ENCODE measurements around the gene ZC4H2. TPM values are rescaled to one million over a fixed set of nuclear protein-coding genes. Genes with fewer than 3 reads are reported as not detected.
"Not testable (repeated sequence)": the region's sequence is repeated elsewhere in the genome, so short reads cannot be mapped to it uniquely, and the experiment has no call there.

The ZC4H2 gene
- total RNA-seq, 2 donors from 2014 or later: 8.2 to 16.7 TPM

GRCh38 chrX:64975491-64975890 lies 759 bp downstream of the ZC4H2 start:
- WGBS: 2% methylated on average over 13 of the region's 24 CpGs
- DNase-seq (ENCODE audit: low spot score): peak; percentile 5
- TF ChIP-seq CTCF (IDR thresholded peaks at IDR 0.05) (no peak), POLR2A (IDR thresholded peaks at IDR 0.05) (no peak), POLR2AphosphoS5 (IDR thresholded peaks at IDR 0.05) (no peak)
- intact Hi-C loops (cut with DNase I): no loop called here
- H3K27ac ChIP-seq: peak overlapping the region; percentile 42 to 43
- H3K4me3 ChIP-seq: peak overlapping the region; percentile 38 to 43
- H3K27me3 ChIP-seq (replicated peaks; ENCODE audit: insufficient read depth): no peaks in the 10 kb centered on the region
- no peaks in the 10 kb centered on the region for H3K9me3 ChIP-seq
- H3K4me1 ChIP-seq (replicated peaks): no peaks in the 10 kb centered on the region
- no peaks in the 10 kb centered on the region for H3K36me3 ChIP-seq

- Histone ChIP-seq H3K4me3 (no peak overlapping the region), H3K27me3 (replicated peaks; ENCODE audit: insufficient read depth) (no peaks in the 10 kb centered on the region), H3K36me3 (no peaks in the 10 kb centered on the region), H3K27ac (no peak overlapping the region), H3K9me3 (no peaks in the 10 kb centered on the region), H3K4me1 (replicated peaks) (no peaks in the 10 kb centered on the region)
- no peak for DNase-seq (ENCODE audit: low spot score)
- TF ChIP-seq CTCF (IDR thresholded peaks at IDR 0.05): no peak
- TF ChIP-seq POLR2A (IDR thresholded peaks at IDR 0.05): no peak
- no peak for TF ChIP-seq POLR2AphosphoS5 (IDR thresholded peaks at IDR 0.05)
- 89% methylated on average over 1 of the region's 1 CpG for WGBS
- intact Hi-C loops (cut with DNase I): no loop called here
Measured at GRCh38 chrX:64925480-64925879, 50.8 kb downstream of the ZC4H2 start.

- WGBS: 93% methylated on average over 5 of the region's 5 CpGs
- TF ChIP-seq CTCF (IDR thresholded peaks at IDR 0.05): no peak
- TF ChIP-seq POLR2AphosphoS5 (IDR thresholded peaks at IDR 0.05): no peak
- TF ChIP-seq POLR2A (IDR thresholded peaks at IDR 0.05): no peak
- DNase-seq (ENCODE audit: low spot score): no peak
Measured at GRCh38 chrX:64908121-64908520, 68.1 kb downstream of the ZC4H2 start.

GRCh38 chrX:64894454-64895038 lies 81.7 kb downstream of the ZC4H2 start:
- intact Hi-C loops (cut with DNase I): no loop called here
- H3K36me3 ChIP-seq: no peaks in the 10 kb centered on the region
- DNase-seq (ENCODE audit: low spot score): peak; percentile 4
- no peak for TF ChIP-seq POLR2A (IDR thresholded peaks at IDR 0.05)
- TF ChIP-seq POLR2AphosphoS5 (IDR thresholded peaks at IDR 0.05): no peak
- TF ChIP-seq CTCF (IDR thresholded peaks at IDR 0.05): peak in 3 of 4 experiments; percentile 24 to 34 (median 25)
- WGBS: 84% methylated on average over 9 of the region's 10 CpGs
- no peaks in the 10 kb centered on the region for H3K27me3 ChIP-seq (replicated peaks; ENCODE audit: insufficient read depth)
- H3K9me3 ChIP-seq: no peaks in the 10 kb centered on the region
- H3K4me3 ChIP-seq: no peak overlapping the region
- no peaks in the 10 kb centered on the region for H3K4me1 ChIP-seq (replicated peaks)
- H3K27ac ChIP-seq: no peak overlapping the region

More at GRCh38 chrX:64908121-64908520, 68.1 kb downstream of the ZC4H2 start:
- Histone ChIP-seq H3K27me3 (replicated peaks; ENCODE audit: insufficient read depth) (no peaks in the 10 kb centered on the region), H3K9me3 (no peaks in the 10 kb centered on the region), H3K36me3 (no peaks in the 10 kb centered on the region), H3K4me3 (no peak overlapping the region), H3K27ac (no peak overlapping the region), H3K4me1 (replicated peaks) (no peaks in the 10 kb centered on the region)
- intact Hi-C loops (cut with DNase I): no loop called here

GRCh38 chrX:64885850-64886249 lies 90.4 kb downstream of the ZC4H2 start:
- intact Hi-C loops (cut with DNase I): no loop called here
- DNase-seq (ENCODE audit: low spot score): no peak
- no peak for TF ChIP-seq CTCF (IDR thresholded peaks at IDR 0.05)
- TF ChIP-seq POLR2A (IDR thresholded peaks at IDR 0.05): no peak
- no peak for TF ChIP-seq POLR2AphosphoS5 (IDR thresholded peaks at IDR 0.05)
- Histone ChIP-seq H3K9me3 (no peaks in the 10 kb centered on the region), H3K27me3 (replicated peaks; ENCODE audit: insufficient read depth) (no peaks in the 10 kb centered on the region), H3K27ac (no peak overlapping the region), H3K4me3 (no peak overlapping the region), H3K36me3 (no peaks in the 10 kb centered on the region), H3K4me1 (replicated peaks) (no peaks in the 10 kb centered on the region)

- WGBS: 97% methylated on average over 11 of the region's 12 CpGs
- H3K9me3 ChIP-seq; H3K27ac ChIP-seq; intact Hi-C loops (cut with DNase I); H3K36me3 ChIP-seq; H3K27me3 ChIP-seq (replicated peaks; ENCODE audit: insufficient read depth); H3K4me3 ChIP-seq; DNase-seq (ENCODE audit: low spot score); H3K4me1 ChIP-seq (replicated peaks): not testable (repeated sequence)
Measured at GRCh38 chrX:64878709-64879108, 97.5 kb downstream of the ZC4H2 start.

All from prostate gland (tissue), 2 donors.